Prostate gland (tissue), 2 donors: Measurements from ENCODE around the gene FREM2.

Experiments used
- POLR2A ChIP-seq: fragments of 450-650 bp; IDR thresholded peaks from one replicate; pipeline ENCODE4 v1.6.1; 2016; ENCODE audit warnings: antibody characterized with exemption, mild to moderate bottlenecking
- TF ChIP-seq, protein P1 (sequence below), 4 experiments: fragments of 200-600 bp in 2 of 4; fragments of 450-650 bp in 2 of 4; sonication (generic) in 2 of 4; IDR thresholded peaks; 1 replicate in 3 of 4; 2 replicates in 1 of 4; pipeline ENCODE4 v1.5.1; 2016 to 2019; ENCODE audit warnings: antibody characterized with exemption in 4 of 4, mild to moderate bottlenecking in 2 of 4, moderate library complexity in 2 of 4

DNA sequence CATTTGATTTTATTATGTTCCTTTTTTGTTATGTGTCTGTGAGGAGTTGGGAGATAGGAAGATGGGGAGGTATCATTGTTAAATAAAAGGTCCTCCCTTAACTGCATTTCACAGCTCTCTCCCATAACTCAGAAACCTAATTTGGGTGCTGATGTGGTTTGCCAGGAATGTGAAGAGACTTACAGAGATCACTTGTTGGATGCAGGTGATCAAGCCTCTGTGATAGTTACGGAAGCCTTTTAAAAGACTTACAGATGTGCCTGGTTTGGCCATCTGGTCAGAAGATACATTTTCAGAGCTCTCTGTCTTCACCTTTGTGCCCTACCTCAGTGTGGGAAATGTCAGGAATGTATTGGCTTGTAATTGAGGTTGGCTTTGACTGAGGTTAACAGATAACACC, 157.7 kb downstream of the FREM2 start:
- TF ChIP-seq, protein P1, sequence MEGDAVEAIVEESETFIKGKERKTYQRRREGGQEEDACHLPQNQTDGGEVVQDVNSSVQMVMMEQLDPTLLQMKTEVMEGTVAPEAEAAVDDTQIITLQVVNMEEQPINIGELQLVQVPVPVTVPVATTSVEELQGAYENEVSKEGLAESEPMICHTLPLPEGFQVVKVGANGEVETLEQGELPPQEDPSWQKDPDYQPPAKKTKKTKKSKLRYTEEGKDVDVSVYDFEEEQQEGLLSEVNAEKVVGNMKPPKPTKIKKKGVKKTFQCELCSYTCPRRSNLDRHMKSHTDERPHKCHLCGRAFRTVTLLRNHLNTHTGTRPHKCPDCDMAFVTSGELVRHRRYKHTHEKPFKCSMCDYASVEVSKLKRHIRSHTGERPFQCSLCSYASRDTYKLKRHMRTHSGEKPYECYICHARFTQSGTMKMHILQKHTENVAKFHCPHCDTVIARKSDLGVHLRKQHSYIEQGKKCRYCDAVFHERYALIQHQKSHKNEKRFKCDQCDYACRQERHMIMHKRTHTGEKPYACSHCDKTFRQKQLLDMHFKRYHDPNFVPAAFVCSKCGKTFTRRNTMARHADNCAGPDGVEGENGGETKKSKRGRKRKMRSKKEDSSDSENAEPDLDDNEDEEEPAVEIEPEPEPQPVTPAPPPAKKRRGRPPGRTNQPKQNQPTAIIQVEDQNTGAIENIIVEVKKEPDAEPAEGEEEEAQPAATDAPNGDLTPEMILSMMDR (IDR thresholded peaks at IDR 0.05), result no peak
- TF ChIP-seq POLR2A, result no peak
